PC-3 (cell line): ENCODE measurements around the gene AGRN. TPM values are rescaled to one million over a fixed set of nuclear protein-coding genes. Genes with fewer than 3 reads are reported as not detected.

ENCODE experiments used
- ATAC-seq: fragments of 200-7000 bp; cut with Tn5 transposase; 2 replicates; pipeline ENCODE4 v1.9.1; 2020; ENCODE audit warnings: mild to moderate bottlenecking, moderate library complexity
- BruUV-seq: library from RNA; stranded (reverse); fragments of 400-500 nt; replicated peaks from 2 replicates; lab custom pipeline; 2021; lab: Mats Ljungman, UMichigan
- CTCF ChIA-PET: fragments of 300-600 bp; sonication (Branson Sonifier 250); formaldehyde crosslinking; loops from one replicate; lab custom pipeline; 2022; ENCODE audit warnings: antibody characterized with exemption; lab: Charles Lee
- POLR2A ChIA-PET: fragments of 300-600 bp; sonication (Branson Sonifier 250); formaldehyde crosslinking; loops from one replicate; lab custom pipeline; 2022; ENCODE audit warnings: antibody characterized with exemption; ENCODE audit not compliant: unreplicated experiment; lab: Charles Lee
- DNase-seq: peaks from one replicate; pipeline ENCODE4 v3.0.0-alpha.2; 2015
- H2AFZ ChIP-seq: fragments of 300-600 bp; sonication (generic); 2 replicates; pipeline ENCODE4 v1.6.0; 2016; ENCODE audit warnings: antibody characterized with exemption, low read length
- H3F3A ChIP-seq: fragments of 300-600 bp; sonication (generic); one replicate; pipeline ENCODE4 v1.6.0; 2017; ENCODE audit warnings: antibody characterized with exemption, low read length, control low read depth, mild to moderate bottlenecking; ENCODE audit not compliant: unreplicated experiment
- H3K27ac ChIP-seq: fragments of 300-600 bp; sonication (generic); 2 replicates; pipeline ENCODE4 v1.5.1; 2016; ENCODE audit warnings: mild to moderate bottlenecking, low read length
- H3K27me3 ChIP-seq: fragments of 300-600 bp; sonication (generic); 2 replicates; pipeline ENCODE4 v1.6.1; 2016; ENCODE audit warnings: low read length, mixed read lengths
- H3K36me3 ChIP-seq: fragments of 300-600 bp; sonication (generic); 2 replicates; pipeline ENCODE4 v1.6.1; 2016; ENCODE audit warnings: low read depth, mixed run types, low read length, mixed read lengths
- H3K4me1 ChIP-seq: fragments of 300-600 bp; sonication (generic); 2 replicates; pipeline ENCODE4 v1.5.1; 2016; ENCODE audit warnings: low read length; ENCODE audit not compliant: insufficient read depth
- H3K4me2 ChIP-seq: fragments of 300-600 bp; sonication (generic); 2 replicates; pipeline ENCODE4 v1.6.0; 2016; ENCODE audit warnings: low read length
- H3K4me3 ChIP-seq: fragments of 300-600 bp; sonication (generic); 2 replicates; pipeline ENCODE4 v1.5.1; 2016; ENCODE audit warnings: mild to moderate bottlenecking, low read length, mixed read lengths
- H3K79me2 ChIP-seq: fragments of 300-600 bp; sonication (generic); 2 replicates; pipeline ENCODE4 v1.6.1; 2017; ENCODE audit warnings: low read length, mixed read lengths
- H3K9ac ChIP-seq: fragments of 300-600 bp; sonication (generic); 2 replicates; pipeline ENCODE4 v1.6.0; 2016; ENCODE audit warnings: mild to moderate bottlenecking, low read length
- H3K9me2 ChIP-seq: fragments of 300-600 bp; sonication (generic); replicated peaks from 2 replicates; pipeline ENCODE4 v1.6.1; 2016; ENCODE audit warnings: mixed run types, low read length, mixed read lengths
- H3K9me3 ChIP-seq: fragments of 300-600 bp; sonication (generic); 2 replicates; pipeline ENCODE4 v1.6.1; 2016; ENCODE audit warnings: low read length, mixed read lengths
- H4K20me1 ChIP-seq: fragments of 300-600 bp; sonication (generic); 2 replicates; pipeline ENCODE4 v1.6.1; 2016; ENCODE audit warnings: low read length, mixed read lengths
- CTCF ChIP-seq: fragments of 300-600 bp; sonication (generic); conservative IDR thresholded peaks from 2 replicates; pipeline ENCODE4 v1.5.1; 2017; ENCODE audit warnings: antibody characterized with exemption, low read depth, mild to moderate bottlenecking, low read length
- EZH2 ChIP-seq: fragments of 300-600 bp; sonication (generic); IDR thresholded peaks from one replicate; pipeline ENCODE4 v1.6.1; 2017; ENCODE audit warnings: antibody characterized with exemption, mild to moderate bottlenecking, low read length; ENCODE audit not compliant: unreplicated experiment
- EZH2phosphoT487 ChIP-seq: fragments of 300-600 bp; sonication (generic); IDR thresholded peaks from 2 replicates; pipeline ENCODE4 v1.6.1; 2018; ENCODE audit warnings: mild to moderate bottlenecking, antibody characterized with exemption, low read length, borderline replicate concordance
- intact Hi-C: fragments of 100-400 bp; cut with micrococcal nuclease; formaldehyde crosslinking; loops from 2 replicates; pipeline ENCODE4 v1.9.0; 2023
- total RNA-seq: library from RNA; depleted of rRNA; stranded (reverse); fragments of >200 nt; gene quantifications from 2 replicates; pipeline ENCODE4 v1.2.3, GENCODE V29; 2014

The AGRN gene
- total RNA-seq, 1 experiment from 2014 or later = 273 TPM

GRCh38 chr1:998995-999724, 20.8 kb upstream of the AGRN start:
- DNase-seq (peak; percentile 65), ATAC-seq (peak; percentile 11)
- peak overlapping the region; percentile 97 for H3K9ac ChIP-seq
- H4K20me1 ChIP-seq = peaks cover 22% of the 10 kb centered on the region
- H3K27me3 ChIP-seq = no peaks in the 10 kb centered on the region
- intact Hi-C loops = no loop called here
- ChIA-PET POLR2A (interaction anchor here (0.5 to 0.7 kb wide), 3 partner anchors 32 to 616 kb away, joined by 3 to 7 read pairs (median 4); partner anchors contain the start of genes MIB2 and PLEKHN1), CTCF (no interaction called here)
- H3K4me2 ChIP-seq = peak overlapping the region; percentile 93
- H3K4me1 ChIP-seq = peaks cover 4% of the 10 kb centered on the region; the same call in 1 of the 2 replicates
- no peaks in the 10 kb centered on the region for H3F3A ChIP-seq
- no TSS peak for BruUV-seq
- H3K36me3 ChIP-seq = no peaks in the 10 kb centered on the region
- H3K9me2 ChIP-seq = no peaks in the 10 kb centered on the region
- peak overlapping the region; percentile 96 for H3K27ac ChIP-seq
- TF ChIP-seq CTCF (no peak), EZH2 (no peak), EZH2phosphoT487 (no peak)
- H3K9me3 ChIP-seq = no peaks in the 10 kb centered on the region
- H3K79me2 ChIP-seq = peaks cover 48% of the 10 kb centered on the region
- H2AFZ ChIP-seq = no peak overlapping the region
- H3K4me3 ChIP-seq = peak overlapping the region; percentile 93

- CTCF ChIA-PET = interaction anchor here (0.7 kb wide), 1 partner anchor 19 kb away, joined by 3 read pairs; no protein-coding TSS in a partner anchor
- DNase-seq = peak; percentile 97
Measured at GRCh38 chr1:999725-1000356, 20.1 kb upstream of the AGRN start, which contains the start of gene HES4. Gene HES4 (minus strand): TSS chr1:1000097. CDS start chr1:999973, 124 bp downstream.

More at GRCh38 chr1:999725-1000356, 20.1 kb upstream of the AGRN start, which contains the start of gene HES4:
- POLR2A ChIA-PET = interaction anchor here (0.5 to 1.0 kb wide), 6 partner anchors 14 to 616 kb away, joined by 3 to 10 read pairs (median 4); partner anchors contain the start of genes AGRN, MIB2 and PLEKHN1
- H3K4me3 ChIP-seq = peak within 1 kb of the TSS; percentile 93
- ATAC-seq = peak; percentile 66
- no peaks in the 10 kb centered on the region for H3K27me3 ChIP-seq
- H3K4me1 ChIP-seq = peaks cover 4% of the 10 kb centered on the region; the same call in 1 of the 2 replicates
- no peaks in the 10 kb centered on the region for H3F3A ChIP-seq
- H4K20me1 ChIP-seq = peaks cover 22% of the 10 kb centered on the region
- no TSS peak for BruUV-seq
- peak within 1 kb of the TSS; percentile 93 for H3K4me2 ChIP-seq
- H3K79me2 ChIP-seq = peaks cover 48% of the 10 kb centered on the region
- no peaks in the 10 kb centered on the region for H3K36me3 ChIP-seq
- H3K9ac ChIP-seq = peak within 1 kb of the TSS; percentile 97
- no peaks in the 10 kb centered on the region for H3K9me2 ChIP-seq
- TF ChIP-seq EZH2 (no peak), EZH2phosphoT487 (peak; percentile 98)
- H3K27ac ChIP-seq = peak within 1 kb of the TSS; percentile 96
- intact Hi-C loops = loop anchor here (1.0 kb wide), 1 partner anchor 13 kb away; the partner anchor contains the start of gene ISG15
- H3K9me3 ChIP-seq = no peaks in the 10 kb centered on the region
- peak within 1 kb of the TSS; percentile 41 for H2AFZ ChIP-seq
